H9 (cell line): ENCODE data around the gene HSPA13. TPM values are rescaled to one million over a fixed set of nuclear protein-coding genes. Genes with fewer than 3 reads are reported as not detected.

Experiments used
- DNase-seq: peaks from one replicate; pipeline ENCODE4 v3.0.0-alpha.2; 2017
- H2AFZ ChIP-seq: one replicate; pipeline ENCODE4 v1.6.1; 2013; ENCODE audit warnings: mild to moderate bottlenecking, low read length, control low read depth, moderate library complexity
- H2AK5ac ChIP-seq: 2 replicates; pipeline ENCODE4 v1.6.1; 2013; ENCODE audit warnings: low read length, control low read depth, mixed read lengths; ENCODE audit not compliant: insufficient read length
- H2BK120ac ChIP-seq: one replicate; pipeline ENCODE4 v1.6.1; 2013; ENCODE audit warnings: low read depth, mild to moderate bottlenecking, low read length, control low read depth, inconsistent platforms; ENCODE audit not compliant: poor library complexity, severe bottlenecking
- H2BK12ac ChIP-seq: 2 replicates; pipeline ENCODE4 v1.6.1; 2013; ENCODE audit warnings: low read length, control low read depth, mixed read lengths, low read depth; ENCODE audit not compliant: insufficient read length
- H2BK15ac ChIP-seq: 2 replicates; pipeline ENCODE4 v1.6.1; 2013; ENCODE audit warnings: low read depth, low read length, control low read depth
- H2BK20ac ChIP-seq: one replicate; pipeline ENCODE4 v1.6.1; 2013; ENCODE audit warnings: low read depth, mild to moderate bottlenecking, low read length, control low read depth, inconsistent platforms; ENCODE audit not compliant: poor library complexity, severe bottlenecking
- H2BK5ac ChIP-seq: 2 replicates; pipeline ENCODE4 v1.6.1; 2013; ENCODE audit warnings: low read length, control low read depth, mixed read lengths; ENCODE audit not compliant: insufficient read length
- H3K14ac ChIP-seq: 2 replicates; pipeline ENCODE4 v1.6.1; 2013; ENCODE audit warnings: low read length, control low read depth; ENCODE audit not compliant: insufficient read depth
- H3K18ac ChIP-seq: 2 replicates; pipeline ENCODE4 v1.6.1; 2013; ENCODE audit warnings: low read depth, mild to moderate bottlenecking, mixed read lengths, low read length, control low read depth; ENCODE audit not compliant: insufficient read length
- H3K23ac ChIP-seq: 2 replicates; pipeline ENCODE4 v1.6.1; 2013; ENCODE audit warnings: low read length, control low read depth, mixed read lengths, low read depth; ENCODE audit not compliant: insufficient read length
- H3K23me2 ChIP-seq: 2 replicates; pipeline ENCODE4 v1.6.1; 2013; ENCODE audit warnings: low read depth, mild to moderate bottlenecking, mixed read lengths, low read length, control low read depth; ENCODE audit not compliant: insufficient read length, poor library complexity, severe bottlenecking
- H3K27ac ChIP-seq: 2 replicates; pipeline ENCODE4 v1.5.1; 2013; ENCODE audit warnings: low read length, control low read depth, mixed read lengths, low read depth; ENCODE audit not compliant: insufficient read length
- H3K27me3 ChIP-seq: 2 replicates; pipeline ENCODE4 v1.6.1; 2013; ENCODE audit warnings: low read length, control low read depth, inconsistent platforms; ENCODE audit not compliant: insufficient read depth
- H3K4ac ChIP-seq: 2 replicates; pipeline ENCODE4 v1.6.1; 2013; ENCODE audit warnings: low read depth, mild to moderate bottlenecking, control low read depth, inconsistent platforms, low read length, moderate library complexity
- H3K4me1 ChIP-seq: 2 replicates; pipeline ENCODE4 v1.6.1; 2013; ENCODE audit warnings: low read length, control low read depth, inconsistent platforms; ENCODE audit not compliant: insufficient read depth
- H3K4me2 ChIP-seq: 2 replicates; pipeline ENCODE4 v1.6.1; 2013; ENCODE audit warnings: low read length, control low read depth, mixed read lengths; ENCODE audit not compliant: insufficient read length, insufficient read depth
- H3K56ac ChIP-seq: 2 replicates; pipeline ENCODE4 v1.6.1; 2013; ENCODE audit warnings: low read depth, mild to moderate bottlenecking, mixed read lengths, low read length, control low read depth; ENCODE audit not compliant: insufficient read length
- H3K79me1 ChIP-seq: 2 replicates; pipeline ENCODE4 v1.6.1; 2013; ENCODE audit warnings: low read depth, mild to moderate bottlenecking, moderate library complexity, low read length, control low read depth, inconsistent platforms; ENCODE audit not compliant: insufficient read depth, poor library complexity, severe bottlenecking
- H3K79me2 ChIP-seq: 2 replicates; pipeline ENCODE4 v1.6.1; 2013; ENCODE audit warnings: low read length, control low read depth, inconsistent platforms; ENCODE audit not compliant: insufficient read depth
- H3K9ac ChIP-seq: 2 replicates; pipeline ENCODE4 v1.6.1; 2013; ENCODE audit warnings: low read length, control low read depth, mixed read lengths; ENCODE audit not compliant: insufficient read length; ENCODE audit errors: extremely low read depth
- H3K9me3 ChIP-seq: one replicate; pipeline ENCODE4 v1.6.1; 2013; ENCODE audit warnings: low read depth, low read length, inconsistent platforms; ENCODE audit not compliant: control insufficient read depth
- H3T11ph ChIP-seq: one replicate; pipeline ENCODE4 v1.6.1; 2013; ENCODE audit warnings: mild to moderate bottlenecking, low read length, control low read depth, inconsistent platforms
- H4K20me1 ChIP-seq: one replicate; pipeline ENCODE4 v1.6.1; 2013; ENCODE audit not compliant: control insufficient read depth, insufficient read length, insufficient read depth
- H4K5ac ChIP-seq: 2 replicates; pipeline ENCODE4 v1.6.1; 2013; ENCODE audit warnings: low read depth, mild to moderate bottlenecking, mixed read lengths, low read length, control low read depth; ENCODE audit not compliant: insufficient read length
- H4K8ac ChIP-seq: replicated peaks from 2 replicates; pipeline ENCODE4 v1.6.1; 2013; ENCODE audit warnings: low read length, control low read depth, mixed read lengths, low read depth; ENCODE audit not compliant: insufficient read length
- H4K91ac ChIP-seq: 2 replicates; pipeline ENCODE4 v1.6.1; 2013; ENCODE audit warnings: low read depth, mild to moderate bottlenecking, moderate library complexity, mixed read lengths, low read length, control low read depth; ENCODE audit not compliant: insufficient read length
- H3K27ac Mint-ChIP-seq, 3 experiments: 2 replicates in 2 of 3; 3 replicates in 1 of 3; pipeline ENCODE4 v1.8.0; 2020 to 2021; ENCODE audit warnings: mixed read lengths in 3 of 3, mild to moderate bottlenecking in 1 of 3, moderate library complexity in 1 of 3
- H3K27me3 Mint-ChIP-seq: 2 replicates; pipeline ENCODE4 v1.8.0; 2021; ENCODE audit warnings: low read depth, mild to moderate bottlenecking, moderate library complexity, mixed read lengths
- H3K36me3 Mint-ChIP-seq, 3 experiments: 2 replicates in 2 of 3; 3 replicates in 1 of 3; pipeline ENCODE4 v1.8.0; 2020 to 2021; ENCODE audit warnings: low read depth in 3 of 3, mixed read lengths in 3 of 3; ENCODE audit not compliant: insufficient read depth in 1 of 3
- H3K4me1 Mint-ChIP-seq, 2 experiments: 2 replicates each; pipeline ENCODE4 v1.8.0; 2020; ENCODE audit warnings: mixed read lengths in 2 of 2
- H3K4me3 Mint-ChIP-seq, 2 experiments: 2 replicates in 1 of 2; 3 replicates in 1 of 2; pipeline ENCODE4 v1.8.0; 2020 to 2021; ENCODE audit warnings: mild to moderate bottlenecking in 2 of 2, mixed read lengths in 2 of 2, moderate library complexity in 1 of 2
- H3K9me3 Mint-ChIP-seq, 2 experiments: 2 replicates in 1 of 2; 3 replicates in 1 of 2; pipeline ENCODE4 v1.8.0; 2020; ENCODE audit warnings: mild to moderate bottlenecking in 2 of 2, mixed read lengths in 2 of 2, moderate library complexity in 1 of 2
- CTCF ChIP-seq: fragments of 200-600 bp; sonication (generic); conservative IDR thresholded peaks from 3 replicates; pipeline ENCODE4 v1.8.0; 2021; ENCODE audit warnings: antibody characterized with exemption, mild to moderate bottlenecking
- WGBS: extraction: QIAGEN DNeasy Blood & Tissue Kit; methylation state at CpG from one replicate; pipeline ENCODE4 v1.1.7; 2013; ENCODE audit warnings: missing lambda C conversion rate, low lambda C conversion rate, mixed read lengths; ENCODE audit not compliant: insufficient read length; ENCODE audit errors: extremely low coverage; 5-methylcytosine and 5-hydroxymethylcytosine counted together
- total RNA-seq: library from RNA; stranded (reverse); gene quantifications from 2 replicates; pipeline ENCODE4 v1.2.1, GENCODE V29; 2021

Gene HSPA13
- total RNA-seq, 1 experiment from 2014 or later = 32.6 TPM

- no peaks in the 10 kb centered on the region for H3K23me2 ChIP-seq
- WGBS = no CpG with 5 or more reads among the region's 2 CpGs
- Mint-ChIP-seq H3K9me3 (peaks cover 13 to 24% of the 10 kb centered on the region in 2 experiments), H3K4me3 (no peak overlapping the region), H3K36me3 (peaks cover 0 to 8% (median 6%) of the 10 kb centered on the region in 3 experiments; a peak in 3 of 7 replicates), H3K27ac (no peak overlapping the region), H3K4me1 (peaks cover 7 to 8% of the 10 kb centered on the region in 2 experiments), H3K27me3 (no peaks in the 10 kb centered on the region)
- H3K27me3 ChIP-seq = no peaks in the 10 kb centered on the region
- H4K91ac ChIP-seq = no peak overlapping the region
- H2AK5ac ChIP-seq = no peak overlapping the region
- no peak overlapping the region for H4K5ac ChIP-seq
- no peaks in the 10 kb centered on the region for H3K9me3 ChIP-seq
- H3K4me1 ChIP-seq = no peaks in the 10 kb centered on the region
- H3K4me2 ChIP-seq = no peak overlapping the region
- no peak overlapping the region for H3K9ac ChIP-seq
- no peaks in the 10 kb centered on the region for H3K79me1 ChIP-seq
- H2BK120ac ChIP-seq = no peak overlapping the region
- H4K8ac ChIP-seq = no peak overlapping the region
- DNase-seq = no peak
- no peak overlapping the region for H2BK5ac ChIP-seq
- H3T11ph ChIP-seq = no peak overlapping the region
- no peak overlapping the region for H3K14ac ChIP-seq
- no peaks in the 10 kb centered on the region for H3K79me2 ChIP-seq
- H4K20me1 ChIP-seq = peaks cover 3% of the 10 kb centered on the region
- H2BK20ac ChIP-seq = no peak overlapping the region
- no peak overlapping the region for H2BK12ac ChIP-seq
- H2AFZ ChIP-seq = no peak overlapping the region
- H3K27ac ChIP-seq = no peak overlapping the region
- H3K23ac ChIP-seq = no peak overlapping the region
- no peak overlapping the region for H3K18ac ChIP-seq
- no peak for TF ChIP-seq CTCF
- H2BK15ac ChIP-seq = no peak overlapping the region
- no peak overlapping the region for H3K56ac ChIP-seq
- no peak overlapping the region for H3K4ac ChIP-seq
These were observed 32.1 kb upstream of the HSPA13 start for GRCh38 chr21:14414932-14415508.
